Liver (tissue), 9 donors: Measurements from ENCODE around the gene ACADM. TPM values are rescaled to one million over a fixed set of nuclear protein-coding genes. Genes with fewer than 3 reads are reported as not detected.

Experiments used
- DNase-seq: peaks from one replicate; pipeline ENCODE4 v3.0.0-alpha.2; 2017; ENCODE audit warnings: low spot score
- H3K27ac ChIP-seq, 2 donors: one replicate each; pipeline ENCODE4 v1.7.0; 2013; ENCODE audit warnings: inconsistent platforms in 2 of 2, low read length in 2 of 2, control low read depth in 1 of 2, low read depth in 1 of 2, mild to moderate bottlenecking in 1 of 2
- H3K27me3 ChIP-seq, 4 donors: one replicate each; pipeline versions ENCODE4 v1.6.1 to v1.7.0; 2013; ENCODE audit warnings: low read length in 3 of 4, inconsistent platforms in 1 of 4, mild to moderate bottlenecking in 1 of 4, moderate library complexity in 1 of 4; ENCODE audit not compliant: control insufficient read depth in 4 of 4, insufficient read depth in 4 of 4
- H3K36me3 ChIP-seq, 4 donors: one replicate each; pipeline versions ENCODE4 v1.6.1 to v1.7.0; 2013; ENCODE audit warnings: low read length in 3 of 4, mild to moderate bottlenecking in 3 of 4, low read depth in 1 of 4, moderate library complexity in 1 of 4; ENCODE audit not compliant: control insufficient read depth in 4 of 4, insufficient read depth in 3 of 4
- H3K4me1 ChIP-seq, 4 donors: one replicate each; pipeline versions ENCODE4 v1.6.1 to v1.7.0; 2013; ENCODE audit warnings: low read length in 3 of 4, mild to moderate bottlenecking in 3 of 4, moderate library complexity in 1 of 4; ENCODE audit not compliant: control insufficient read depth in 4 of 4, insufficient read depth in 4 of 4
- H3K4me3 ChIP-seq, 3 donors: one replicate each; pipeline versions ENCODE4 v1.6.1 to v1.7.0; 2013; ENCODE audit warnings: low read length in 3 of 3, control low read depth in 1 of 3, low read depth in 1 of 3, mild to moderate bottlenecking in 1 of 3
- H3K9ac ChIP-seq, 2 donors: one replicate each; pipeline ENCODE4 v1.7.0; 2013; ENCODE audit warnings: low read length in 2 of 2, mild to moderate bottlenecking in 2 of 2, moderate library complexity in 2 of 2, control low read depth in 1 of 2, low read depth in 1 of 2
- H3K9me3 ChIP-seq, 4 donors: one replicate each; pipeline versions ENCODE4 v1.6.1 to v1.7.0; 2013; ENCODE audit warnings: low read length in 3 of 4; ENCODE audit not compliant: control insufficient read depth in 4 of 4
- EGR1 ChIP-seq, 2 donors: IDR thresholded peaks; 2 replicates each; pipeline ENCODE4 v1.6.1; 2016 to 2018; ENCODE audit warnings: antibody characterized with exemption in 2 of 2, low read depth in 2 of 2
- FOXA1 ChIP-seq: IDR thresholded peaks from 2 replicates; pipeline ENCODE4 v1.6.1; 2016; ENCODE audit warnings: antibody characterized with exemption
- FOXA2 ChIP-seq: IDR thresholded peaks from 2 replicates; pipeline ENCODE4 v1.6.1; 2016; ENCODE audit warnings: antibody characterized with exemption
- GABPA ChIP-seq, 2 donors: IDR thresholded peaks in 1 of 2; conservative IDR thresholded peaks in 1 of 2; 2 replicates each; pipeline ENCODE4 v1.6.1; 2016; ENCODE audit warnings: antibody characterized with exemption in 2 of 2, mild to moderate bottlenecking in 1 of 2, moderate library complexity in 1 of 2
- JUND ChIP-seq, 2 donors: IDR thresholded peaks; 2 replicates each; pipeline ENCODE4 v1.6.1; 2016; ENCODE audit warnings: antibody characterized with exemption in 2 of 2
- NR2F2 ChIP-seq: IDR thresholded peaks from 2 replicates; pipeline ENCODE4 v1.6.1; 2016; ENCODE audit warnings: antibody characterized with exemption
- RAD21 ChIP-seq, 2 donors: IDR thresholded peaks; 2 replicates each; pipeline ENCODE4 v1.6.1; 2016; ENCODE audit warnings: antibody characterized with exemption in 2 of 2, mild to moderate bottlenecking in 2 of 2
- RXRA ChIP-seq, 2 donors: IDR thresholded peaks; 2 replicates each; pipeline ENCODE4 v1.6.1; 2017 to 2018; ENCODE audit warnings: antibody characterized with exemption in 2 of 2, mild to moderate bottlenecking in 1 of 2
- SP1 ChIP-seq: IDR thresholded peaks from 2 replicates; pipeline ENCODE4 v1.6.1; 2018; ENCODE audit warnings: antibody characterized with exemption, mild to moderate bottlenecking
- WGBS: extraction: QIAGEN DNeasy Blood & Tissue Kit; methylation state at CpG from one replicate; pipeline ENCODE4 v1.1.7; 2013; 5-methylcytosine and 5-hydroxymethylcytosine counted together
- polyA plus RNA-seq, 2 donors: library from polyadenylated mRNA; stranded (reverse) in 1 of 2; unstranded in 1 of 2; fragments of 200-250 nt in 1 of 2; fragments of >200 nt in 1 of 2; fragmentation: Nextera tagmentation in 1 of 2; extraction: Ambion mirVana in 1 of 2; gene quantifications; one replicate each; pipeline versions ENCODE4 v1.2.1 to v1.2.3, GENCODE V29; 2013 to 2015
- total RNA-seq, 2 donors: library from RNA; depleted of rRNA; stranded (reverse); fragments of >200 nt; gene quantifications; one replicate each; pipeline ENCODE4 v1.2.3, GENCODE V29; 2014
- TF ChIP-seq, protein P1 (sequence below): IDR thresholded peaks from 2 replicates; pipeline ENCODE4 v1.6.1; 2016; ENCODE audit warnings: antibody characterized with exemption
- TF ChIP-seq, protein P2 (sequence below): IDR thresholded peaks from 2 replicates; pipeline ENCODE4 v1.6.1; 2016; ENCODE audit warnings: antibody characterized with exemption, mild to moderate bottlenecking
- TF ChIP-seq, protein P3 (sequence below): IDR thresholded peaks from 2 replicates; pipeline ENCODE4 v1.6.1; 2016; ENCODE audit warnings: antibody characterized with exemption
- donor health status: healthy.
- donor health status: healthy.
- donor health status: healthy.
- donor health status: healthy.
- donor health status: healthy.

Gene ACADM
- total and polyA plus RNA-seq, 4 donors: 68.3 to 175 (median 149) TPM

DNA sequence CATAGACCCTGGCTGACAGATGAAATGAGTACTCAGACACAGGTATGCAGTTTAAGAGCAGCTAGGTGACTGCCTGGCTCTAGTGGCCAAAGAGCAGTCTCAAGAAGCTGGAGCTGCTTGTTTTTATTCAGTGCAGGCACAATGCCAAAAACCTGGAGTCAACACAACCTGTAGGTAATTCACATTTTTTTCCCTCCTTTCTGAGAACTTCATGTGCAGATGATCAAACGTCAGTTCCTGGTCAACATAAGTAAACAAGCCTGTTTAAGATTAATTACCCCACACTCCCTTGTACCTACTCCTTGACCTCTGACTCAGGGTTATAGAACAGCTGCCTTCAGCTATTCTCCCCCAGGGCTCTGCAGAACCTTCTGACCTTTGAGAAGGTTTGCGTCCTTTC, 17.3 kb upstream of the ACADM start:
- no peak for DNase-seq
- no peak for TF ChIP-seq JUND (IDR thresholded peaks at IDR 0.05)
- no peak for TF ChIP-seq RXRA (IDR thresholded peaks at IDR 0.05)
- no peak for TF ChIP-seq RAD21 (IDR thresholded peaks at IDR 0.05)
- TF ChIP-seq SP1: no peak
- peaks cover 0 to 1% (median 0%) of the 10 kb centered on the region in 4 donors for H3K9me3 ChIP-seq

DNA sequence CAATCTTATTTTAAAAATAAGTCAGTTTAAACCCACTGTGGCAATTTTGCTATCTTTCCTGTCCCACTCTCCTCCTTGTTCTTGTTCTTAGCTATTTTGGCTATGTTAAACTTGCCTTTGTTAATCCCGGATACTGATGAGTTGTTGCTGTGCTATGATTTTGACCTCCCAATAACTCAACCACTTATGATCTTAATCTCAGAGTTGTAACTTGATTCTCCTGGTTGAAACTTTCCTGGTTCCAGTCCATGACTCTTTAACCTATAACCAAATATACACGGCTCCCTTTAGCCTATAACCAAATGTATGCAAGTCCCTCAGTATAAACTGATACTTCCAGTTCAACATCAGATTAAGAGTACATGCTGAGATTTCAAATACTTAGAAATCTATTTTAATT, 15.6 kb upstream of the ACADM start:
- DNase-seq: no peak
- H3K4me1 ChIP-seq: no peaks in the 10 kb centered on the region
- H3K36me3 ChIP-seq: no peaks in the 10 kb centered on the region
- H3K9me3 ChIP-seq: peaks cover 0 to 1% (median 0%) of the 10 kb centered on the region in 4 donors
- H3K27ac ChIP-seq: no peak overlapping the region
- 86% methylated on average over 2 of the region's 2 CpGs for WGBS
- no peak for TF ChIP-seq EGR1 (IDR thresholded peaks at IDR 0.05; ENCODE audit: low read depth in 2 of 2)
- TF ChIP-seq, protein P1, sequence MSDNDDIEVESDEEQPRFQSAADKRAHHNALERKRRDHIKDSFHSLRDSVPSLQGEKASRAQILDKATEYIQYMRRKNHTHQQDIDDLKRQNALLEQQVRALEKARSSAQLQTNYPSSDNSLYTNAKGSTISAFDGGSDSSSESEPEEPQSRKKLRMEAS: no peak
- no peak for TF ChIP-seq NR2F2
- no peak for TF ChIP-seq SP1
- no peak for TF ChIP-seq RXRA (IDR thresholded peaks at IDR 0.05)
- TF ChIP-seq, protein P2, sequence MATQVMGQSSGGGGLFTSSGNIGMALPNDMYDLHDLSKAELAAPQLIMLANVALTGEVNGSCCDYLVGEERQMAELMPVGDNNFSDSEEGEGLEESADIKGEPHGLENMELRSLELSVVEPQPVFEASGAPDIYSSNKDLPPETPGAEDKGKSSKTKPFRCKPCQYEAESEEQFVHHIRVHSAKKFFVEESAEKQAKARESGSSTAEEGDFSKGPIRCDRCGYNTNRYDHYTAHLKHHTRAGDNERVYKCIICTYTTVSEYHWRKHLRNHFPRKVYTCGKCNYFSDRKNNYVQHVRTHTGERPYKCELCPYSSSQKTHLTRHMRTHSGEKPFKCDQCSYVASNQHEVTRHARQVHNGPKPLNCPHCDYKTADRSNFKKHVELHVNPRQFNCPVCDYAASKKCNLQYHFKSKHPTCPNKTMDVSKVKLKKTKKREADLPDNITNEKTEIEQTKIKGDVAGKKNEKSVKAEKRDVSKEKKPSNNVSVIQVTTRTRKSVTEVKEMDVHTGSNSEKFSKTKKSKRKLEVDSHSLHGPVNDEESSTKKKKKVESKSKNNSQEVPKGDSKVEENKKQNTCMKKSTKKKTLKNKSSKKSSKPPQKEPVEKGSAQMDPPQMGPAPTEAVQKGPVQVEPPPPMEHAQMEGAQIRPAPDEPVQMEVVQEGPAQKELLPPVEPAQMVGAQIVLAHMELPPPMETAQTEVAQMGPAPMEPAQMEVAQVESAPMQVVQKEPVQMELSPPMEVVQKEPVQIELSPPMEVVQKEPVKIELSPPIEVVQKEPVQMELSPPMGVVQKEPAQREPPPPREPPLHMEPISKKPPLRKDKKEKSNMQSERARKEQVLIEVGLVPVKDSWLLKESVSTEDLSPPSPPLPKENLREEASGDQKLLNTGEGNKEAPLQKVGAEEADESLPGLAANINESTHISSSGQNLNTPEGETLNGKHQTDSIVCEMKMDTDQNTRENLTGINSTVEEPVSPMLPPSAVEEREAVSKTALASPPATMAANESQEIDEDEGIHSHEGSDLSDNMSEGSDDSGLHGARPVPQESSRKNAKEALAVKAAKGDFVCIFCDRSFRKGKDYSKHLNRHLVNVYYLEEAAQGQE: no peak
- TF ChIP-seq GABPA (IDR thresholded peaks at IDR 0.05 in 1 of 2, conservative IDR thresholded peaks at IDR 0.05 in 1 of 2): no peak
- TF ChIP-seq FOXA1: no peak
- TF ChIP-seq FOXA2: no peak
- H3K27me3 ChIP-seq: no peaks in the 10 kb centered on the region
- no peak overlapping the region for H3K4me3 ChIP-seq
- no peak overlapping the region for H3K9ac ChIP-seq

More for the DNA sequence above, 17.3 kb upstream of the ACADM start:
- no peak overlapping the region for H3K27ac ChIP-seq
- no peak overlapping the region for H3K9ac ChIP-seq
- no peaks in the 10 kb centered on the region for H3K4me1 ChIP-seq
- 60% methylated on average over 2 of the region's 2 CpGs for WGBS
- H3K4me3 ChIP-seq: no peak overlapping the region
- no peaks in the 10 kb centered on the region for H3K36me3 ChIP-seq
- no peaks in the 10 kb centered on the region for H3K27me3 ChIP-seq

DNA sequence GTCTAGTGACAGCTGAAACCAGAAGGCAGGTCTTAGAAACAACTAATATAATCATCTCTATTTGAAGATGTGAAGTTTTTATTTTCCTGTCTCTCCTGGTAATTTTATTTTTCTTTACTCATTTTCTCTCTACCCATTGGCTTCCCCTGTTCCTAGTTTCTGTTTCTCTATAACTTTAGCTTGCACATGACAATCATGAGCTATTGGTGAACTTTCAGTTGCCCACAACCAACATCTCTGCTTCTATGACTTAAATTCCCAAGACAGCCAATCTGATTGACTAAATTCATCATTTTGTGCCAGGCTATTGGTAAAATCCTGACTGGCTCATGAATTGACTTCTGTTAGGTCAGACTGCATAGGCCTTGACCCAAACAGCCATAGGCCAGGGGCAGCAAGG, 13.7 kb upstream of the ACADM start:
- Histone ChIP-seq H3K36me3 (no peaks in the 10 kb centered on the region), H3K27ac (no peak overlapping the region), H3K9ac (no peak overlapping the region), H3K4me1 (no peaks in the 10 kb centered on the region), H3K27me3 (no peaks in the 10 kb centered on the region), H3K4me3 (no peak overlapping the region), H3K9me3 (peaks cover 0 to 1% (median 0%) of the 10 kb centered on the region in 4 donors)
- TF ChIP-seq JUND (IDR thresholded peaks at IDR 0.05): no peak
- TF ChIP-seq, protein P3, sequence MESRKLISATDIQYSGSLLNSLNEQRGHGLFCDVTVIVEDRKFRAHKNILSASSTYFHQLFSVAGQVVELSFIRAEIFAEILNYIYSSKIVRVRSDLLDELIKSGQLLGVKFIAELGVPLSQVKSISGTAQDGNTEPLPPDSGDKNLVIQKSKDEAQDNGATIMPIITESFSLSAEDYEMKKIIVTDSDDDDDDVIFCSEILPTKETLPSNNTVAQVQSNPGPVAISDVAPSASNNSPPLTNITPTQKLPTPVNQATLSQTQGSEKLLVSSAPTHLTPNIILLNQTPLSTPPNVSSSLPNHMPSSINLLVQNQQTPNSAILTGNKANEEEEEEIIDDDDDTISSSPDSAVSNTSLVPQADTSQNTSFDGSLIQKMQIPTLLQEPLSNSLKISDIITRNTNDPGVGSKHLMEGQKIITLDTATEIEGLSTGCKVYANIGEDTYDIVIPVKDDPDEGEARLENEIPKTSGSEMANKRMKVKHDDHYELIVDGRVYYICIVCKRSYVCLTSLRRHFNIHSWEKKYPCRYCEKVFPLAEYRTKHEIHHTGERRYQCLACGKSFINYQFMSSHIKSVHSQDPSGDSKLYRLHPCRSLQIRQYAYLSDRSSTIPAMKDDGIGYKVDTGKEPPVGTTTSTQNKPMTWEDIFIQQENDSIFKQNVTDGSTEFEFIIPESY: no peak
- DNase-seq: no peak
